Fibroblast of villous mesenchyme (primary cell): ENCODE results near the gene UBA3. TPM values are rescaled to one million over a fixed set of nuclear protein-coding genes. Genes with fewer than 3 reads are reported as not detected.
A peak's percentile ranks its signal among the peaks of the same experiment; 100 is the strongest.

Source experiments
- DNase-seq: peaks from one replicate; pipeline ENCODE4 v3.0.0-alpha.2; 2010; ENCODE audit warnings: low read depth
- H3K4me3 ChIP-seq: 2 replicates; pipeline ENCODE4 v1.5.1; 2011; ENCODE audit warnings: low read depth, mild to moderate bottlenecking, low read length
- CTCF ChIP-seq: IDR thresholded peaks from 2 replicates; pipeline ENCODE4 v1.5.1; 2012; ENCODE audit warnings: low read depth, mild to moderate bottlenecking, low read length; ENCODE audit not compliant: insufficient read depth
- total RNA-seq: library from RNA; depleted of rRNA; stranded (reverse); fragments of >200 nt; gene quantifications from 2 replicates; pipeline ENCODE4 v1.2.3, GENCODE V29; 2012

UBA3 gene
- total RNA-seq, 1 donor, result 92.0 TPM

GRCh38 chr3:69032737-69033136 is 47.4 kb downstream of the UBA3 start:
- no peak for DNase-seq
- H3K4me3 ChIP-seq, result no peak overlapping the region
- TF ChIP-seq CTCF, result no peak

- peak; percentile 74 for DNase-seq
These were observed 48.0 kb downstream of the UBA3 start for GRCh38 chr3:69032142-69032541.

GRCh38 chr3:69031635-69032034 is 48.5 kb downstream of the UBA3 start:
- DNase-seq, result no peak
- H3K4me3 ChIP-seq, result no peak overlapping the region
- no peak for TF ChIP-seq CTCF

More at GRCh38 chr3:69032142-69032541, 48.0 kb downstream of the UBA3 start:
- TF ChIP-seq CTCF, result no peak
- H3K4me3 ChIP-seq, result no peak overlapping the region

GRCh38 chr3:69020857-69021256 is 59.3 kb downstream of the UBA3 start:
- DNase-seq, result no peak
- TF ChIP-seq CTCF, result no peak
- H3K4me3 ChIP-seq, result no peak overlapping the region

- no peak overlapping the region for H3K4me3 ChIP-seq
- DNase-seq, result no peak
- peak; percentile 32 for TF ChIP-seq CTCF
These were observed 59.7 kb downstream of the UBA3 start for GRCh38 chr3:69020424-69020823.

- H3K4me3 ChIP-seq, result no peak overlapping the region
- no peak for DNase-seq
- TF ChIP-seq CTCF, result no peak
These were observed 63.3 kb downstream of the UBA3 start for GRCh38 chr3:69016901-69017300.

GRCh38 chr3:69016102-69016501 is 64.1 kb downstream of the UBA3 start:
- DNase-seq, result no peak
- no peak for TF ChIP-seq CTCF
- H3K4me3 ChIP-seq, result no peak overlapping the region
